HepG2 (cell line): Measurements from ENCODE around the gene TMEM98. TPM values are rescaled to one million over a fixed set of nuclear protein-coding genes. Genes with fewer than 3 reads are reported as not detected.

Experiments used
- SALL1 ChIP-seq: sonication (generic); formaldehyde crosslinking; IDR thresholded peaks from 2 replicates; pipeline ENCODE4 v1.8.0; 2022; ENCODE audit warnings: mild to moderate bottlenecking, missing genetic modification reagents
- TERF1 ChIP-seq: sonication (generic); formaldehyde crosslinking; IDR thresholded peaks from 2 replicates; pipeline ENCODE4 v1.8.0; 2022; ENCODE audit warnings: mild to moderate bottlenecking, missing genetic modification reagents, moderate library complexity
- ZNF292 ChIP-seq: sonication (generic); formaldehyde crosslinking; IDR thresholded peaks from 2 replicates; pipeline ENCODE4 v1.8.1; 2022; ENCODE audit warnings: mild to moderate bottlenecking, low read depth, missing genetic modification reagents, borderline replicate concordance
- ZNF569 ChIP-seq: sonication (generic); formaldehyde crosslinking; IDR thresholded peaks from 2 replicates; pipeline ENCODE4 v1.5.0; 2020; ENCODE audit warnings: mild to moderate bottlenecking, missing genetic modification reagents, moderate library complexity, borderline replicate concordance
- polyA plus RNA-seq, 8 experiments: library from polyadenylated mRNA; depleted of rRNA in 3 of 8; stranded (reverse) in 7 of 8; unstranded in 1 of 8; fragments of >200 nt; fragmentation: Illumina TruSeq in 4 of 8; extraction: Trizol in 4 of 8; gene quantifications; 2 replicates each; pipeline versions ENCODE4 v1.2.1 to v1.2.3, GENCODE V29; 2011 to 2016; ENCODE audit warnings: low read depth in 4 of 8, missing spikeins in 1 of 8, mixed read lengths in 1 of 8; ENCODE audit not compliant: insufficient read depth in 1 of 8
- total RNA-seq, 5 experiments: library from RNA; depleted of rRNA; stranded (reverse); fragments of >200 nt; fragmentation: Illumina TruSeq; extraction: Trizol; gene quantifications; 2 replicates each; pipeline ENCODE4 v1.2.3, GENCODE V29; 2016; ENCODE audit warnings: low read depth in 1 of 5
- TF ChIP-seq, protein P1 (sequence below): sonication (generic); formaldehyde crosslinking; IDR thresholded peaks from 2 replicates; pipeline ENCODE4 v1.8.1; 2023; ENCODE audit warnings: mild to moderate bottlenecking, missing genetic modification reagents, borderline replicate concordance
- TF ChIP-seq, protein P2 (sequence below): sonication (generic); formaldehyde crosslinking; IDR thresholded peaks from 2 replicates; pipeline ENCODE4 v1.8.0; 2022; ENCODE audit warnings: mild to moderate bottlenecking, missing genetic modification reagents; ENCODE audit not compliant: insufficient replicate concordance
- TF ChIP-seq, protein P3 (sequence below): sonication (generic); formaldehyde crosslinking; IDR thresholded peaks from 2 replicates; pipeline ENCODE4 v1.9.0; 2021; ENCODE audit warnings: mild to moderate bottlenecking, missing genetic modification reagents
- TF ChIP-seq, protein P4 (sequence below), 2 experiments: sonication (generic) in 1 of 2; formaldehyde crosslinking in 1 of 2; IDR thresholded peaks; 2 replicates each; pipeline versions ENCODE4 v1.4.0 to v1.6.1; 2018 to 2020; ENCODE audit warnings: missing genetic modification reagents in 2 of 2, borderline replicate concordance in 1 of 2, low read depth in 1 of 2, mild to moderate bottlenecking in 1 of 2, missing biosample characterization in 1 of 2

Gene TMEM98
- total and polyA plus RNA-seq, 2 of the 13 experiments (the other 11 are each of a cell fraction or from before 2014, with no cell fraction given): 103 to 175 TPM

- TF ChIP-seq, protein P1, sequence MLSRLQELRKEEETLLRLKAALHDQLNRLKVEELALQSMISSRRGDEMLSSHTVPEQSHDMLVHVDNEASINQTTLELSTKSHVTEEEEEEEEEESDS: no peak
- TF ChIP-seq, protein P2, sequence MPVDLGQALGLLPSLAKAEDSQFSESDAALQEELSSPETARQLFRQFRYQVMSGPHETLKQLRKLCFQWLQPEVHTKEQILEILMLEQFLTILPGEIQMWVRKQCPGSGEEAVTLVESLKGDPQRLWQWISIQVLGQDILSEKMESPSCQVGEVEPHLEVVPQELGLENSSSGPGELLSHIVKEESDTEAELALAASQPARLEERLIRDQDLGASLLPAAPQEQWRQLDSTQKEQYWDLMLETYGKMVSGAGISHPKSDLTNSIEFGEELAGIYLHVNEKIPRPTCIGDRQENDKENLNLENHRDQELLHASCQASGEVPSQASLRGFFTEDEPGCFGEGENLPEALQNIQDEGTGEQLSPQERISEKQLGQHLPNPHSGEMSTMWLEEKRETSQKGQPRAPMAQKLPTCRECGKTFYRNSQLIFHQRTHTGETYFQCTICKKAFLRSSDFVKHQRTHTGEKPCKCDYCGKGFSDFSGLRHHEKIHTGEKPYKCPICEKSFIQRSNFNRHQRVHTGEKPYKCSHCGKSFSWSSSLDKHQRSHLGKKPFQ (CRISPR knock-in tag): no peak
- TF ChIP-seq SALL1 (peak; percentile 55; the same call in 1 of the 2 replicates), TERF1 (no peak), ZNF292 (CRISPR knock-in tag) (peak; percentile 60; the same call in 1 of the 2 replicates), ZNF569 (CRISPR knock-in tag) (no peak)
- TF ChIP-seq, protein P3, sequence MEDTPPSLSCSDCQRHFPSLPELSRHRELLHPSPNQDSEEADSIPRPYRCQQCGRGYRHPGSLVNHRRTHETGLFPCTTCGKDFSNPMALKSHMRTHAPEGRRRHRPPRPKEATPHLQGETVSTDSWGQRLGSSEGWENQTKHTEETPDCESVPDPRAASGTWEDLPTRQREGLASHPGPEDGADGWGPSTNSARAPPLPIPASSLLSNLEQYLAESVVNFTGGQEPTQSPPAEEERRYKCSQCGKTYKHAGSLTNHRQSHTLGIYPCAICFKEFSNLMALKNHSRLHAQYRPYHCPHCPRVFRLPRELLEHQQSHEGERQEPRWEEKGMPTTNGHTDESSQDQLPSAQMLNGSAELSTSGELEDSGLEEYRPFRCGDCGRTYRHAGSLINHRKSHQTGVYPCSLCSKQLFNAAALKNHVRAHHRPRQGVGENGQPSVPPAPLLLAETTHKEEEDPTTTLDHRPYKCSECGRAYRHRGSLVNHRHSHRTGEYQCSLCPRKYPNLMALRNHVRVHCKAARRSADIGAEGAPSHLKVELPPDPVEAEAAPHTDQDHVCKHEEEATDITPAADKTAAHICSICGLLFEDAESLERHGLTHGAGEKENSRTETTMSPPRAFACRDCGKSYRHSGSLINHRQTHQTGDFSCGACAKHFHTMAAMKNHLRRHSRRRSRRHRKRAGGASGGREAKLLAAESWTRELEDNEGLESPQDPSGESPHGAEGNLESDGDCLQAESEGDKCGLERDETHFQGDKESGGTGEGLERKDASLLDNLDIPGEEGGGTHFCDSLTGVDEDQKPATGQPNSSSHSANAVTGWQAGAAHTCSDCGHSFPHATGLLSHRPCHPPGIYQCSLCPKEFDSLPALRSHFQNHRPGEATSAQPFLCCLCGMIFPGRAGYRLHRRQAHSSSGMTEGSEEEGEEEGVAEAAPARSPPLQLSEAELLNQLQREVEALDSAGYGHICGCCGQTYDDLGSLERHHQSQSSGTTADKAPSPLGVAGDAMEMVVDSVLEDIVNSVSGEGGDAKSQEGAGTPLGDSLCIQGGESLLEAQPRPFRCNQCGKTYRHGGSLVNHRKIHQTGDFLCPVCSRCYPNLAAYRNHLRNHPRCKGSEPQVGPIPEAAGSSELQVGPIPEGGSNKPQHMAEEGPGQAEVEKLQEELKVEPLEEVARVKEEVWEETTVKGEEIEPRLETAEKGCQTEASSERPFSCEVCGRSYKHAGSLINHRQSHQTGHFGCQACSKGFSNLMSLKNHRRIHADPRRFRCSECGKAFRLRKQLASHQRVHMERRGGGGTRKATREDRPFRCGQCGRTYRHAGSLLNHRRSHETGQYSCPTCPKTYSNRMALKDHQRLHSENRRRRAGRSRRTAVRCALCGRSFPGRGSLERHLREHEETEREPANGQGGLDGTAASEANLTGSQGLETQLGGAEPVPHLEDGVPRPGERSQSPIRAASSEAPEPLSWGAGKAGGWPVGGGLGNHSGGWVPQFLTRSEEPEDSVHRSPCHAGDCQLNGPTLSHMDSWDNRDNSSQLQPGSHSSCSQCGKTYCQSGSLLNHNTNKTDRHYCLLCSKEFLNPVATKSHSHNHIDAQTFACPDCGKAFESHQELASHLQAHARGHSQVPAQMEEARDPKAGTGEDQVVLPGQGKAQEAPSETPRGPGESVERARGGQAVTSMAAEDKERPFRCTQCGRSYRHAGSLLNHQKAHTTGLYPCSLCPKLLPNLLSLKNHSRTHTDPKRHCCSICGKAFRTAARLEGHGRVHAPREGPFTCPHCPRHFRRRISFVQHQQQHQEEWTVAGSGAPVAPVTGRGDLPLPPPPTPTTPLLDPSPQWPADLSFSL (CRISPR knock-in tag): no peak; the same call in 1 of the 2 replicates
- TF ChIP-seq, protein P4, sequence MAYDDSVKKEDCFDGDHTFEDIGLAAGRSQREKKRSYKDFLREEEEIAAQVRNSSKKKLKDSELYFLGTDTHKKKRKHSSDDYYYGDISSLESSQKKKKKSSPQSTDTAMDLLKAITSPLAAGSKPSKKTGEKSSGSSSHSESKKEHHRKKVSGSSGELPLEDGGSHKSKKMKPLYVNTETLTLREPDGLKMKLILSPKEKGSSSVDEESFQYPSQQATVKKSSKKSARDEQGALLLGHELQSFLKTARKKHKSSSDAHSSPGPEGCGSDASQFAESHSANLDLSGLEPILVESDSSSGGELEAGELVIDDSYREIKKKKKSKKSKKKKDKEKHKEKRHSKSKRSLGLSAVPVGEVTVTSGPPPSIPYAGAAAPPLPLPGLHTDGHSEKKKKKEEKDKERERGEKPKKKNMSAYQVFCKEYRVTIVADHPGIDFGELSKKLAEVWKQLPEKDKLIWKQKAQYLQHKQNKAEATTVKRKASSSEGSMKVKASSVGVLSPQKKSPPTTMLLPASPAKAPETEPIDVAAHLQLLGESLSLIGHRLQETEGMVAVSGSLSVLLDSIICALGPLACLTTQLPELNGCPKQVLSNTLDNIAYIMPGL (CRISPR knock-in tag; IDR thresholded peaks at IDR 0.05; ENCODE audit: borderline replicate concordance in 1 of 2, low read depth in 1 of 2): peak in 1 of 2 experiments; percentile 29; a peak in 1 of 4 replicates
Observed at GRCh38 chr17:32912218-32912897, 15.6 kb upstream of the TMEM98 start (continued).
